ENCODE results near the gene HSPA13. TPM values are rescaled to one million over a fixed set of nuclear protein-coding genes. Genes with fewer than 3 reads are reported as not detected.

The HSPA13 gene
- total and polyA plus RNA-seq, 4 donors = 4.9 to 37.2 (median 13.2) TPM

Other genes with a start within 250 kb of the HSPA13 start
- gene LIPI, start 172.2 kb downstream of the HSPA13 start, total RNA-seq = not detected
- not detected for gene LIPI, start 172.2 kb downstream of the HSPA13 start, polyA plus RNA-seq
- under 1 TPM; 0.08 to 0.19 TPM for gene RBM11, start 167.0 kb downstream of the HSPA13 start, total RNA-seq
- gene RBM11, start 167.0 kb downstream of the HSPA13 start, polyA plus RNA-seq = under 1 TPM in 1 of 2 donors, not detected in 1; 0.13 TPM
- 1 to 10 TPM; 4.6 to 9.0 TPM for gene SAMSN1, start 163.2 kb upstream of the HSPA13 start, total RNA-seq
- gene SAMSN1, start 163.2 kb upstream of the HSPA13 start, polyA plus RNA-seq = 1 to 10 TPM; 2.2 TPM

Measured in liver (tissue), 4 donors.